Measurements from ENCODE around the gene IQSEC1. TPM values are rescaled to one million over a fixed set of nuclear protein-coding genes. Genes with fewer than 3 reads are reported as not detected.

The IQSEC1 gene
- total and polyA plus RNA-seq, 2 of the 8 experiments (the other 6 are each of a cell fraction or from before 2014, with no cell fraction given): 6.8 to 28.8 TPM

- H2AK5ac ChIP-seq (ENCODE audit: low read depth, low read length): no peak overlapping the region
- FAIRE-seq (no peak), DNase-seq (ENCODE audit: low read depth in 1 of 2, low spot score in 2 of 2) (no peak)
- no peak overlapping the region for H4K5ac ChIP-seq (ENCODE audit: insufficient read length, low read depth, low read length)
- TF ChIP-seq RBBP5 (IDR thresholded peaks at IDR 0.05; ENCODE audit: borderline replicate concordance, low read depth, low read length) (no peak), YY1 (IDR thresholded peaks at IDR 0.05; ENCODE audit: low read depth, low read length) (no peak), EP300 (IDR thresholded peaks at IDR 0.05; ENCODE audit: borderline replicate concordance in 1 of 2, low read depth in 2 of 2, low read length in 2 of 2) (no peak), ZNF274 (IDR thresholded peaks at IDR 0.05; ENCODE audit: borderline replicate concordance, extremely low read depth, low read length) (no peak)
- H2AFZ ChIP-seq (ENCODE audit: low read length): peak overlapping the region; percentile 59; the same call in 1 of the 2 replicates
- H3K27me3 ChIP-seq (replicated peaks in 1 of 4; ENCODE audit: control insufficient read depth in 3 of 4, extremely low read depth in 1 of 4, insufficient read depth in 3 of 4, low read length in 3 of 4): no peaks in the 10 kb centered on the region
- ChIA-PET CTCF (ENCODE audit: partially characterized antibody) (interaction anchor here (0.6 to 4.6 kb wide), 86 partner anchors 10 to 1282 kb away, joined by 3 to 56 read pairs (median 5); no protein-coding TSS in a partner anchor), POLR2A (ENCODE audit: partially characterized antibody) (interaction anchor here (0.5 to 1.0 kb wide), 3 partner anchors 142 to 251 kb away, joined by 3 read pairs; partner anchors contain the start of gene RPL32)
- H2BK5ac ChIP-seq (ENCODE audit: low read depth, low read length): no peak overlapping the region
- H3K4me2 ChIP-seq (ENCODE audit: insufficient read depth in 1 of 2, low read depth in 2 of 2, low read length in 2 of 2): no peak overlapping the region
- no peak overlapping the region for H4K91ac ChIP-seq (replicated peaks; ENCODE audit: insufficient read length, low read length)
- H3K36me3 ChIP-seq (ENCODE audit: control insufficient read depth in 2 of 4, insufficient read depth in 4 of 4, low read length in 3 of 4): no peaks in the 10 kb centered on the region
- no peaks in the 10 kb centered on the region for H3K79me1 ChIP-seq (ENCODE audit: low read depth, low read length)
- H3K9ac ChIP-seq (replicated peaks in 1 of 4; ENCODE audit: extremely low read depth in 1 of 4, low read depth in 3 of 4, low read length in 3 of 4): no peak overlapping the region
- no peak overlapping the region; the same call in 1 of the 2 replicates for H4K8ac ChIP-seq (ENCODE audit: extremely low read depth, insufficient read depth, low read length)
- no peak overlapping the region for H3K56ac ChIP-seq (replicated peaks; ENCODE audit: insufficient read length, low read depth, low read length)
- 0 out of 2 replicates have a peak overlapping the region, but pooled peaks have one; percentile 21 for H2BK20ac ChIP-seq (ENCODE audit: low read length)
- no peak overlapping the region for H3K14ac ChIP-seq (ENCODE audit: insufficient read length)
- no peak overlapping the region for H2BK15ac ChIP-seq (ENCODE audit: low read length)
- H4K20me1 ChIP-seq (replicated peaks in 1 of 2; ENCODE audit: control insufficient read depth in 1 of 2, insufficient read depth in 2 of 2, low read length in 2 of 2): no peaks in the 10 kb centered on the region
- H3K27ac ChIP-seq (ENCODE audit: low read depth, low read length): no peak overlapping the region
- H3K79me2 ChIP-seq (ENCODE audit: control insufficient read depth in 1 of 2, insufficient read depth in 2 of 2, low read length in 2 of 2): no peaks in the 10 kb centered on the region
- H3K23me2 ChIP-seq (ENCODE audit: low read depth, low read length): no peaks in the 10 kb centered on the region
- H3K9me3 ChIP-seq (ENCODE audit: insufficient read depth in 2 of 2, low read depth in 1 of 2, low read length in 1 of 2): no peaks in the 10 kb centered on the region
- no peak overlapping the region for H3K4ac ChIP-seq (replicated peaks; ENCODE audit: insufficient read length, low read depth, low read length)
- 85% methylated on average over 23 of the region's 23 CpGs; no CpG with 5 or more reads in 1 of the 2 experiments for WGBS, 2 experiments (ENCODE audit: extremely low coverage in 1 of 2, insufficient coverage in 1 of 2, insufficient read length in 1 of 2, insufficient replicate concordance in 2 of 2, low coverage in 1 of 2, low lambda C conversion rate in 2 of 2, missing lambda C conversion rate in 1 of 2)
- H2BK120ac ChIP-seq (replicated peaks; ENCODE audit: low read depth, low read length): no peak overlapping the region
- peaks cover 0 to 4% (median 3%) of the 10 kb centered on the region in 4 experiments; a peak in 5 of 7 replicates for H3K4me1 ChIP-seq (replicated peaks in 1 of 4; ENCODE audit: control insufficient read depth in 3 of 4, insufficient read depth in 4 of 4, low read length in 3 of 4)
- no peak overlapping the region for H3K18ac ChIP-seq (ENCODE audit: extremely low read depth, low read length)
- H2BK12ac ChIP-seq (ENCODE audit: low read depth, low read length): peak overlapping the region; percentile 11; the same call in 1 of the 2 replicates
- no peak overlapping the region for H3K4me3 ChIP-seq (ENCODE audit: extremely low read depth in 1 of 4, insufficient read depth in 2 of 4, low read depth in 3 of 4, low read length in 4 of 4)
- no peak overlapping the region for H3K23ac ChIP-seq (ENCODE audit: insufficient read length)
These were observed 19.7 kb upstream of the IQSEC1 start for GRCh38 chr3:13092621-13093617.
